Caki2 (cell line): ENCODE data around the gene TLE2. TPM values are rescaled to one million over a fixed set of nuclear protein-coding genes. Genes with fewer than 3 reads are reported as not detected.
"Not testable (repeated sequence)": the region's sequence is repeated elsewhere in the genome, so short reads cannot be mapped to it uniquely, and the experiment has no call there.

Experiments used
- DNase-seq: peaks from one replicate; pipeline ENCODE4 v3.0.0-alpha.2; 2015; ENCODE audit warnings: low read depth
- in situ Hi-C: cut with HindIII; loops from 2 replicates; pipeline ENCODE4 v1.10.0; 2016; ENCODE audit warnings: low sequenced_read_pairs, low pct_unique_long_range_greater_than_20kb, mixed read lengths
- total RNA-seq: library from RNA; depleted of rRNA; stranded (reverse); fragments of >200 nt; shearing (Covaris generic); gene quantifications from 2 replicates; pipeline ENCODE4 v1.2.3, GENCODE V29; 2014; ENCODE audit warnings: low replicate concordance

The TLE2 gene
- total RNA-seq, 1 experiment from 2014 or later: not detected

- in situ Hi-C loops: no loop called here
- DNase-seq: no peak
Measured at GRCh38 chr19:3001235-3001800, 27.8 kb downstream of the TLE2 start.

GRCh38 chr19:2998642-2999041 is 30.4 kb downstream of the TLE2 start:
- DNase-seq: no peak
- in situ Hi-C loops: no loop called here

- in situ Hi-C loops: no loop called here
- DNase-seq: no peak
Measured at GRCh38 chr19:2997720-2998119, 31.4 kb downstream of the TLE2 start.

GRCh38 chr19:2994588-2995131 is 34.4 kb downstream of the TLE2 start:
- DNase-seq: no peak
- in situ Hi-C loops: no loop called here

DNA sequence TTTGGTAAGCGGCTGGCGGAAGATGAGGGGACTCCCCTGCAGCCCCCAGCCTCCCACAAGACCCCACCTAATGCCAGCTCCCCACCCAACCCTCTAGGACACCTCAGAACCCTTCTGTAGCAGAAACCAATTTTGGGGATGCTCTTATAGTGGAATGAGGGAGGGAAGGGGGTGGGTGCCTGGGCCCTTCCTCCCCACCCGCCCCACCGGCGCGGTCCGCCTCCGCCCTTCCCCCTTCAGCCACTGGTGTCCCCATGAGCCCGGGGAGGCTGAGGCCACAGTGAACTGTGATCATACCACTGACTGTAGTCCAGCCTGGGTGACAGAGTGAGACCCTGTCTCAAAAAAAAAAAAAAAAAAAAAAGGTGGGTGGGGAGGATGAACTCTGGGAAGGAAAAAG is 35.5 kb downstream of the TLE2 start:
- DNase-seq: no peak
- in situ Hi-C loops: no loop called here

GRCh38 chr19:2992958-2993357 is 36.1 kb downstream of the TLE2 start:
- no peak for DNase-seq
- in situ Hi-C loops: no loop called here

- in situ Hi-C loops: not testable (repeated sequence)
Measured at GRCh38 chr19:2992333-2992732, 36.7 kb downstream of the TLE2 start.

DNA sequence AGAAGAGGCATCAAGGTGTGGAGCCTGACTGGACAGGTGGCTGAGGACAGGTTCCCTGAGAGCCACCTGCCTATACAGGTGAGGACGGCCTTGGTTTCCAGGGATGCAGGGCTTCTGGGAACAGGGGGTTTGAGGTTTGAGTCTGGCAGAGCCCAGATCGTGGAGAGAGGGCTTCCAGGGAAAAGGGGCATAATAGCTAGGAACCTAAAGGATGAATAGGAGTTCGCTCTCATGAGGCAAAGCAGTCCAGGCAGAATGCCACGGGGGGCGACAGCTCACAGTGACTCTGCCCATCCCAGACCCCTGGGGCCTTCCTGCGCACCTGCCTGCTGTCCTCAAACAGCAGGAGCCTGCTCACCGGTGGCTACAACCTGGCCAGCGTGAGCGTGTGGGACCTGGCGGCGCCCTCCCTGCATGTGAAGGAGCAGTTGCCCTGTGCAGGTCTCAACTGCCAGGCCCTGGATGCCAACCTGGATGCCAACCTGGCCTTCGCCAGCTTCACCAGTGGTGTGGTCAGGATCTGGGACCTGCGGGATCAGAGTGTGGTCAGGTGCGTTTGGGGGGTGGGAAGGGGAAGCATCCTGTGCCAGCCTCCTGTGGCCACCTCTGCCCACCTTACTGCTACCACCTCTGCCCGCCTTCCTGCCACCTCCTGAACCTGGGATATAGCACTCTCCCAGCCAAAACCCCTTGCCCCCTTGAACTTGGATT is 39.7 kb downstream of the TLE2 start:
- no peak for DNase-seq
- in situ Hi-C loops: no loop called here

More at GRCh38 chr19:2992333-2992732, 36.7 kb downstream of the TLE2 start:
- not testable (repeated sequence) for DNase-seq

GRCh38 chr19:2988568-2988967 is 40.5 kb downstream of the TLE2 start:
- in situ Hi-C loops: no loop called here

GRCh38 chr19:2987797-2988196 is 41.3 kb downstream of the TLE2 start:
- in situ Hi-C loops: no loop called here
- no peak for DNase-seq

More at GRCh38 chr19:2988568-2988967, 40.5 kb downstream of the TLE2 start:
- no peak for DNase-seq

GRCh38 chr19:2986951-2987524 is 42.0 kb downstream of the TLE2 start:
- in situ Hi-C loops: no loop called here
- no peak for DNase-seq

DNA sequence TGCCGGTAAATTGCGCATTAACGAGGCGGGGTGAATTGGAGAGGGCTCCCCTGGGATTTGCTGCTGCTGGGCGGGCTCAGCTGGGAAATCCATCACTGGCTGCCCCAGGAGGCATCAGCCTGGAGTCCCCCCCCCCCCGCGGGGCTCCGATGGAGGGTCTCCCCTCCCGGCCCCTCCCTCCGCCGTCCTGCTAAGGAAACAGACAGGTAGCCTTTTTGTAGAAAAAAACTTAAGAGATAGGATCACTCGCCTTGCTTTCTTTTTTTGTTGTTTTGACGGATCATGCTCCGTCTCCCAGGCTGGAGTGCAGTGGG is 44.9 kb downstream of the TLE2 start:
- in situ Hi-C loops: no loop called here
- no peak for DNase-seq

GRCh38 chr19:2983351-2984214 is 45.5 kb downstream of the TLE2 start:
- DNase-seq: no peak
- in situ Hi-C loops: no loop called here

DNA sequence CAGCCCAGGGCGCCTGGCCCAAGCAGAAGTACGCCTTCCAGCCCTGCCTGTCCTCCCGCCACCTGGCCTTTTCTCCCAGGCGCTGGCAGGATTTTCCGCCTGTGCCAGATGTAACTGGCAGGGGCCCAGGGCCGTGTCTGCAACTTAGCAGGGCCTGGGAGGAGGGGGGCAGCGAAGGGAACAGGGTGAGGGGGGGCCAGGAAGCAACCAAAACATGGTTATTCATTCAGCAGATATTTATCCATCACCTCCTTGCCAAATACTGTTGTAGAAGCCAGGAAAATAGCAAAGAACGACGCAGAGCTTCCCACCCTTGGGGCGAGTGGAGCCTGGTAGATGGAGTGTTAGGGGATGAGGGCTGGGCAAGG is 46.1 kb downstream of the TLE2 start:
- in situ Hi-C loops: no loop called here
- no peak for DNase-seq

DNA sequence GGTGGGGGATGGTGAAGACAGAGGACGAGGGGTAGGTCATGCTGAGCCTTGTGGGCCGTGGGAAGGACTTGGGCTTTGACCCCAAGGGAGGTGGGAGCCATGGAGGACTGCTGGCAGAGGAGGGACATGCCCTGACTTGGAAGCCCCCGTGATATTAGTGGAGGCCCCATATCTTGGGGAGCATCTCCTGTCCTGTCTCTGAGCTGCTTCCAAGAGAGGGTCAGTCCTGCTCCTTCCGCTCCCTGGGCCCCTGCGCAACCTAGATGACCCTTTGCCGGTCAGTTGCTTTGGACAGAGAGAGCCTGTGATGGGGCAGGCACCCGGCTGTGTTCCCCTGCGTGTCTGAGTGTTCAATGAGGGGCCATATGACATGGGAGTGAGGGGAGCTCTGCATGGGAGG is 46.5 kb downstream of the TLE2 start:
- in situ Hi-C loops: no loop called here
- DNase-seq: no peak

DNA sequence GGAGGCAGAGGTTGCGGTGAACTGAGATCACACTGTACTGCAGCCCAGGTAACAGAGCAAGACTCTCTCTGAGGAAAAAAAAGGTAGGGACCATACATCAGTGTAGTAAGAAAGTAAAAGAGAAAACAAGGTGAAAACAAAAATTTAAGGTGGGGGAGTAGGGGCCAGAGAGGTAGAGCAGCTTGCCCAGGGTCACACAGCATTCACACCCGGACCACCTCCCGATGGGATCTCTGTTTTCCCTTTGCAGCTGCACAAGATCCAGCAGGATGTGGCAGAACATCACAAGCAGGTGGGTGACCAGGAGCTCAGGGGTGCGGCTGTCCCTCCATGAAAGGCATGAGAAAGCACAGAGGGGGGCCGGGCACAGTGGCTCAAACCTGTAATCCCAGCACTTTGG is 47.2 kb downstream of the TLE2 start:
- in situ Hi-C loops: no loop called here

DNA sequence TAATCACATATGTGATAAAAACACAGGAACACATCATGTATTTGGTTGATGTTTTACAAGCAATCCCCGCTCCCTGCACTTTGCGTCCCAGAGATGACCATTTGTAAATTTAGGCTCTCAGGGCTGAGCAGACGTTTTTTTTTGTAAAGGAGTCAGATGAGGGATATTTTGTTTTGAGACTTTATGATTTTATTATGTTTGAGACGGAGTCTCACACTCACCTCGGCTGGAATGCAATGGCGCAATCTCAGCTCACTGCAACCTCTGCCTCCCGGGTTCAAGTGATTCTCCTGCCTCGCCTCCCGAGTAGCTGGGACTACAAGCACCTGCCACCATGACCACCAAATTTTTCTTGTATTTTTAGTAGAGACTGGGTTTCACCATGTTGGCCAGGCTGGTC is 50.3 kb downstream of the TLE2 start:
- in situ Hi-C loops: no loop called here
- DNase-seq: no peak

More for the DNA sequence above, 47.2 kb downstream of the TLE2 start:
- no peak for DNase-seq

DNA sequence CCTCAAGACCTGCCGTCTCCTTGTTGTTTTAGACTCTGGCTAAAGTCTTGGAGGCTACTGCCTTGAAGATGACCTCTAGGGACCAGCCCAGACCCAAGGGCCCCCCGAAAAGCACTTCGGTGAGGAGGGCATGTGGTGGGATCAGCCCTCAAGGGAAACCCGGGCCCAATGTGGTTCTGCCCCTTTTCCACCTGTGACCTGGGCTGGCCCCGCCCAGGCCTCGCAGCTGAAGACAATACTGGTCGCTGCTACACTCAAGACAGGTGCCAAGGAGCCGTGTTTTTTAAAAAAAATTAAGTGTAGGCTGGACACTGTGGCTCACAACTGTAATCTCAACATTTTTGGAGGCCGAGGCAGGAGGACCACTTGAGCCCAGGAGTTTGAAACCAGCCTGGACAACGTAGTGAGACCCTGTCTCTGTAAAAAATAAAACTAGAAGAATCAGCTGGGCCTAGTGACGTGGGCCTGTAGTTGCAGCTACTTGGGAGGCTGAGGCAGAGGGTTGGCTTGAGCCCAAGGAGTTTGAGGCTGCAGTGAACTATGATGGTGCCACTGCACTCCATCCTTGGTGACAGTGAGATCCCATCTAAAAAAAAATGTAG is 50.8 kb downstream of the TLE2 start:
- DNase-seq: no peak
- in situ Hi-C loops: no loop called here
